ENCODE results near the gene MATN4.

- TF ChIP-seq CTCF (IDR thresholded peaks at IDR 0.05; ENCODE audit: low read depth, low read length, poor library complexity, severe bottlenecking) (no peak), EZH2phosphoT487 (IDR thresholded peaks at IDR 0.05; ENCODE audit: borderline replicate concordance, low read length) (no peak)
These were observed 15.8 kb downstream of the MATN4 start for GRCh38 chr20:45292343-45292742.
